Esophagus muscularis mucosa (tissue), 4 donors: ENCODE data around the gene CHCHD2. TPM values are rescaled to one million over a fixed set of nuclear protein-coding genes. Genes with fewer than 3 reads are reported as not detected.
"Not testable (repeated sequence)": the region's sequence is repeated elsewhere in the genome, so short reads cannot be mapped to it uniquely, and the experiment has no call there.

ENCODE experiments used
- DNase-seq: peaks from one replicate; pipeline ENCODE4 v3.0.0-alpha.2; 2017; ENCODE audit errors: extremely low spot score
- H3K27ac ChIP-seq, 4 donors: fragments of 200-600 bp; sonication (generic); replicated peaks in 1 of 4; 1 replicate in 3 of 4; 2 replicates in 1 of 4; pipeline ENCODE4 v1.5.1; 2016 to 2019; ENCODE audit warnings: mild to moderate bottlenecking in 1 of 4
- H3K27me3 ChIP-seq, 4 donors: fragments of 200-600 bp; sonication (generic); one replicate each; pipeline versions ENCODE4 v1.5.1 to v1.6.0; 2016 to 2019
- H3K36me3 ChIP-seq, 4 donors: fragments of 200-600 bp; sonication (generic); one replicate each; pipeline ENCODE4 v1.5.1; 2016 to 2019
- H3K4me1 ChIP-seq, 4 donors: fragments of 200-600 bp; sonication (generic); one replicate each; pipeline ENCODE4 v1.5.1; 2016 to 2019
- H3K4me3 ChIP-seq, 4 donors: fragments of 200-600 bp; sonication (generic); 1 replicate in 2 of 4; 2 replicates in 2 of 4; pipeline ENCODE4 v1.5.1; 2016 to 2019; ENCODE audit warnings: mild to moderate bottlenecking in 4 of 4, moderate library complexity in 1 of 4
- H3K9me3 ChIP-seq, 4 donors: fragments of 200-600 bp; sonication (generic); 1 replicate in 3 of 4; 2 replicates in 1 of 4; pipeline ENCODE4 v1.5.1; 2016 to 2019
- EP300 ChIP-seq: sonication (generic); formaldehyde crosslinking; IDR thresholded peaks from one replicate; pipeline ENCODE4 v1.6.1; 2017; ENCODE audit warnings: antibody characterized with exemption
- POLR2A ChIP-seq: fragments of 450-650 bp; IDR thresholded peaks from one replicate; pipeline ENCODE4 v1.6.1; 2017; ENCODE audit warnings: antibody characterized with exemption, moderate library complexity, mild to moderate bottlenecking, low read depth
- POLR2AphosphoS5 ChIP-seq, 2 donors: sonication (generic); formaldehyde crosslinking; IDR thresholded peaks; one replicate each; pipeline ENCODE4 v1.6.1; 2017; ENCODE audit warnings: antibody characterized with exemption in 2 of 2
- WGBS: methylation state at CpG from one replicate; pipeline ENCODE4 v1.1.5; 2018; 5-methylcytosine and 5-hydroxymethylcytosine counted together
- intact Hi-C: fragments of 100-400 bp; cut with DNase I; formaldehyde crosslinking; loops from one replicate; pipeline ENCODE4 v1.15.1; 2023
- total RNA-seq, 4 donors: library from RNA; depleted of rRNA; stranded (reverse); fragments of >200 nt; gene quantifications; one replicate each; pipeline versions ENCODE4 v1.1.0 to v1.2.1, GENCODE V29; 2016
- TF ChIP-seq, protein P1 (sequence below), 3 experiments: fragments of 200-600 bp in 2 of 3; fragments of 450-650 bp in 1 of 3; sonication (generic) in 2 of 3; IDR thresholded peaks; one replicate each; pipeline ENCODE4 v1.5.1; 2017 to 2019; ENCODE audit warnings: antibody characterized with exemption in 3 of 3, mild to moderate bottlenecking in 2 of 3, moderate library complexity in 1 of 3

The CHCHD2 gene
- total RNA-seq, 4 donors from 2014 or later, result 212 to 416 (median 327) TPM

DNA sequence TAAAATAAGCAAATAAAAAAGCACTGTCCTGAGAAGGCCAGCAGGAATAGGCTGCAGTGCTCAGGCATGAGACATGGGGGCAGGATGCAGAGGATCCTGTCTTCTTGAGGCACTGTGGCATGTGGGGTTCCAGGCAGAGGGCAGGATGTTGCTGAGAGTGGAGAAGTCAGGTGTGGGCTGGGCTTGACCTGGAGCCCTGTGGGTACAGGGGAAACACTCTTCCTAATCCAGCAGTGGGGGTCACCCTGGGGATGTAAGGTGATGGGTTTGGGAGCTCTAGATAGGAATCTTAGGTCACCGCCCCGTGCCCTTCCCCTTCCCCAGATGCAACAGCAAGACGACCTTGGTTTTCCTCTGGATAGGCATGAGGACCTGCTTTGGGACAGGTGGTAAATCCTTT, 28.6 kb downstream of the CHCHD2 start:
- peaks cover 12 to 56% (median 34%) of the 10 kb centered on the region in 4 donors for H3K36me3 ChIP-seq
- 92% methylated on average over 3 of the region's 3 CpGs for WGBS
- no peaks in the 10 kb centered on the region for H3K27me3 ChIP-seq
- TF ChIP-seq POLR2AphosphoS5 (IDR thresholded peaks at IDR 0.05), result no peak
- no peak for TF ChIP-seq EP300
- TF ChIP-seq POLR2A, result no peak
- TF ChIP-seq, protein P1, sequence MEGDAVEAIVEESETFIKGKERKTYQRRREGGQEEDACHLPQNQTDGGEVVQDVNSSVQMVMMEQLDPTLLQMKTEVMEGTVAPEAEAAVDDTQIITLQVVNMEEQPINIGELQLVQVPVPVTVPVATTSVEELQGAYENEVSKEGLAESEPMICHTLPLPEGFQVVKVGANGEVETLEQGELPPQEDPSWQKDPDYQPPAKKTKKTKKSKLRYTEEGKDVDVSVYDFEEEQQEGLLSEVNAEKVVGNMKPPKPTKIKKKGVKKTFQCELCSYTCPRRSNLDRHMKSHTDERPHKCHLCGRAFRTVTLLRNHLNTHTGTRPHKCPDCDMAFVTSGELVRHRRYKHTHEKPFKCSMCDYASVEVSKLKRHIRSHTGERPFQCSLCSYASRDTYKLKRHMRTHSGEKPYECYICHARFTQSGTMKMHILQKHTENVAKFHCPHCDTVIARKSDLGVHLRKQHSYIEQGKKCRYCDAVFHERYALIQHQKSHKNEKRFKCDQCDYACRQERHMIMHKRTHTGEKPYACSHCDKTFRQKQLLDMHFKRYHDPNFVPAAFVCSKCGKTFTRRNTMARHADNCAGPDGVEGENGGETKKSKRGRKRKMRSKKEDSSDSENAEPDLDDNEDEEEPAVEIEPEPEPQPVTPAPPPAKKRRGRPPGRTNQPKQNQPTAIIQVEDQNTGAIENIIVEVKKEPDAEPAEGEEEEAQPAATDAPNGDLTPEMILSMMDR (IDR thresholded peaks at IDR 0.05), result no peak
- no peak overlapping the region for H3K4me3 ChIP-seq
- H3K27ac ChIP-seq, result peak overlapping the region in 1 of 4 donors; percentile 46
- no peaks in the 10 kb centered on the region for H3K9me3 ChIP-seq
- H3K4me1 ChIP-seq, result peaks cover 28 to 36% (median 31%) of the 10 kb centered on the region in 4 donors
- intact Hi-C loops, result loop anchor here (10.0 kb wide), 1 partner anchor 193 kb away; the partner anchor contains the start of gene ZNF713
- DNase-seq, result no peak

DNA sequence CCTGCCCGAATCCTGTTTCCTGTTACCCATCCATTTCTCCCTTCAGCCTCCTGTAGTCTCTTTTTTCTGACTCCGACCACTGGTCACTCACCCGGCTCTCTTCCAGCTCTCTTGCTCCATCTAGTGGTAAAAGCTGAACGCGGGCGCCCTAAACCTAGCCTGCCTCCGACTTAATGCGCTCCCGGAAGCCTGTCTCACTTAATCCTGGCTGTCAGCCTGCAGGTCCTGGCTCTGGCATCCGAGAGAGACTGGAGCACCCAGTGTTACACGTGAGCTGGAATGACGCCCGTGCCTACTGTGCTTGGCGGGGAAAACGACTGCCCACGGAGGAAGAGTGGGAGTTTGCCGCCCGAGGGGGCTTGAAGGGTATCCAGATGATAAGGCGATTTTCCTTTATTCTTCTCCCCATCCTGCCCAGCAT, 31.9 kb downstream of the CHCHD2 start:
- 16% methylated on average over 19 of the region's 19 CpGs for WGBS
- intact Hi-C loops, result loop anchor here (2.0 to 10.0 kb wide), 2 partner anchors 70 to 190 kb away; partner anchors contain the start of gene ZNF713
- Histone ChIP-seq H3K4me1 (peaks cover 13 to 18% (median 16%) of the 10 kb centered on the region in 4 donors), H3K9me3 (no peaks in the 10 kb centered on the region), H3K4me3 (no peak overlapping the region), H3K27ac (peak overlapping the region in 3 of 4 donors; percentile 20 to 67 (median 45)), H3K36me3 (peaks cover 14 to 71% (median 51%) of the 10 kb centered on the region in 4 donors), H3K27me3 (no peaks in the 10 kb centered on the region)
- no peak for TF ChIP-seq POLR2A
- no peak for TF ChIP-seq EP300
- TF ChIP-seq POLR2AphosphoS5 (IDR thresholded peaks at IDR 0.05), result peak; percentile 39 to 69
- TF ChIP-seq, protein P1 (IDR thresholded peaks at IDR 0.05), result peak; percentile 89 to 98 (median 92)
- DNase-seq, result peak; percentile 96

DNA sequence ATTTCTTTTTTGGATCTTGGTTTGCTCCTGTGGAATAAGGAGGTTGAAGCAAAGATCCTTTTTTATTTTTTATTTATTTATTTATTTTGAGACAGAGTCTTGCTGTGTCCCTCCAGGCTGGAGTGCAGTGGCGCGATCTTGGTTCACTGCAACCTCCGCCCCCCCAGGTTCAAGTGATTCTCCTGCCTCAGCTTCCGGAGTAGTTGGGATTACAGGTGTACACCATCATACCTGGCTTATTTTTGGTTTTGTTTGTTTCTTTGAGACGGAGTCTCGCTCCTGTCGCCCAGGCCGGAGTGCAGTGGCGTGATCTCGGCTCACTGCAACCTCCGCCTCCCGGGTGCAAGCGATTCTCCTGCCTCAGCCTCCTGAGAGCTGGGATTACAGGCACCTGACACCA, 39.9 kb downstream of the CHCHD2 start:
- H3K27me3 ChIP-seq, H3K4me3 ChIP-seq, DNase-seq, H3K27ac ChIP-seq, intact Hi-C loops, H3K9me3 ChIP-seq: not testable (repeated sequence)
- peaks cover 17 to 54% (median 51%) of the 10 kb centered on the region in 4 donors for H3K36me3 ChIP-seq
- 97% methylated on average over 13 of the region's 13 CpGs for WGBS
- H3K4me1 ChIP-seq, result peaks cover 12 to 18% (median 15%) of the 10 kb centered on the region in 4 donors

DNA sequence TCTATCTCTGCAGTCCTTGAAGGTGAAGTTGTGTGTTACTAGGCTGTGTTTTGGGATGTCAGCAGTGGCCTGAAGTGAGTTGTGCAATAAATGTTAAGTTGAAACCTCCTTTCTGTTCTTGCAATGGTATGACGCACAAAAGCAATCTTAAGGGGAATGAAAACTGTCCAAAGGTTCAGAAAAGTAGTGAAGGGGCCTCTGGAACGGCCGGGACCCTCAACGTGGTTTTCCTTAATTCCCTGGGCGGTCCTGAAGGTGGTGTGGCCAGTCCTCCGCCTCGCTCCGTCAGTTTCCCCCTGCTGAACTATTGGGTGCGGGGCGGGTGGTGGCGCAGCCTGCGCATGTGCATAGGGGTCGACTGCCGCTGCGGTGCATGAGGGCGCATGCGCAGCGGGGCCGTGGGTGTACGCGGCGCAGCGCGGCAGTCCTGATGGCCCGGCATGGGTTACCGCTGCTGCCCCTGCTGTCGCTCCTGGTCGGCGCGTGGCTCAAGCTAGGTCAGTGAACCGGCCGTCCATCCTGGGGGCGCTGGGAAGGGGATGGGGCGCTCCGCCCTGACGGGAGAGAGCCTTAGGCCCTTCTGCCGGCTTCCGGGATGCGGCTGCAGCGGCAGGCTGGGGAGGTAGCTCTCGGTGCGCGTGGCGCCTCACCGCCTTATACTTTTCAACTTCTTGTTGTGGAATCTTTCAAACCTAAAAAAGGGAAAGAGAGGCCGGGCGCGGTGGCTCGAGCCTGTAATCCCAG, 42.2 kb downstream of the CHCHD2 start, which contains the start of gene SUMF2:
Gene SUMF2 (plus strand): TSS at position 405 of the 744 bp plus-strand sequence. CDS start 26 bp downstream, at position 431.
- peak within 1 kb of the TSS; percentile 72 to 90 (median 80) for H3K4me3 ChIP-seq
- H3K9me3 ChIP-seq, result no peaks in the 10 kb centered on the region
- TF ChIP-seq, protein P1 (IDR thresholded peaks at IDR 0.05), result peak in 2 of 3 experiments; percentile 19
- peak; percentile 85 for TF ChIP-seq POLR2A
- TF ChIP-seq POLR2AphosphoS5 (IDR thresholded peaks at IDR 0.05), result peak; percentile 97
- no peak for TF ChIP-seq EP300
- peak; percentile 97 for DNase-seq
- peaks cover 12 to 18% (median 15%) of the 10 kb centered on the region in 4 donors for H3K4me1 ChIP-seq
- 2% methylated on average over 24 of the region's 49 CpGs for WGBS
- peaks cover 21 to 54% (median 51%) of the 10 kb centered on the region in 4 donors for H3K36me3 ChIP-seq
- peak within 1 kb of the TSS; percentile 86 to 96 (median 92) for H3K27ac ChIP-seq
- intact Hi-C loops, result no loop called here
- H3K27me3 ChIP-seq, result no peaks in the 10 kb centered on the region

DNA sequence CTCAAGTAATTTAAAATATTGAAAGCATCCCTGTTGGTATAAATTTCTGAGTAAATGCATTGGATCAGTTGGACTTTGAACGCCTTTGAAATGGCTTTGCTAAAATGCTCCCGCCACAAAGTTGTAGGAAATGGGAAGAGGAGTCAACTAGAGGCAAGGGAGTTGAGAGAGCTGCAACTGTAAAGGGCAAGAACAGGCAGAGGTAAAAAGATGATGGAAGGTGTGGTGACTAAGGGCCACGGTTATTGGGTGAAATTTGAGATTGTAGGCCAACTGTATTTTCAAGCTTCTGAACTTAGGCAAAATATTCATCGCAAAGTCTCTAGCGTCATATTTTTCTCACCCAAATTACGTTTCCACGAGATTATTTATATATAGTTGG, 42.8 kb downstream of the CHCHD2 start:
- intact Hi-C loops, result no loop called here
- TF ChIP-seq, protein P1 (IDR thresholded peaks at IDR 0.05), result no peak
- TF ChIP-seq POLR2AphosphoS5 (IDR thresholded peaks at IDR 0.05), result no peak
- no peak for TF ChIP-seq POLR2A
- no peak for TF ChIP-seq EP300
- H3K4me1 ChIP-seq, result peaks cover 12 to 18% (median 15%) of the 10 kb centered on the region in 4 donors
- peak overlapping the region; percentile 72 to 90 (median 80) for H3K4me3 ChIP-seq
- H3K36me3 ChIP-seq, result peaks cover 23 to 54% (median 51%) of the 10 kb centered on the region in 4 donors
- peak overlapping the region; percentile 86 to 96 (median 92) for H3K27ac ChIP-seq
- DNase-seq, result no peak
- no peaks in the 10 kb centered on the region for H3K9me3 ChIP-seq
- no peaks in the 10 kb centered on the region for H3K27me3 ChIP-seq
- WGBS, result 64% methylated on average over 7 of the region's 7 CpGs
